GM12878 (cell line): ENCODE data around the gene SLC66A1. TPM values are rescaled to one million over a fixed set of nuclear protein-coding genes. Genes with fewer than 3 reads are reported as not detected.

Experiments used
- ATAC-seq: fragments of 200-7000 bp; cut with Tn5 transposase; 3 replicates; pipeline ENCODE4 v1.9.1; 2020; ENCODE audit warnings: mild to moderate bottlenecking, moderate library complexity
- BruUV-seq: library from RNA; stranded (reverse); fragments of 400-500 nt; replicated peaks from 2 replicates; lab custom pipeline; 2021; lab: Mats Ljungman, UMichigan
- CTCF ChIA-PET: fragments of 300-600 bp; sonication (Branson Sonifier 250); formaldehyde crosslinking; extraction: SDS; loops from one replicate; lab custom pipeline; 2021; ENCODE audit warnings: inconsistent platforms; lab: Yijun Ruan, JAX
- POLR2A ChIA-PET: fragments of 350-600 bp; formaldehyde crosslinking; extraction: SDS; loops from one replicate; lab custom pipeline; 2021; ENCODE audit warnings: inconsistent platforms; lab: Charles Lee
- RAD21 ChIA-PET: fragments of 300-600 bp; sonication (Branson Sonifier 250); formaldehyde crosslinking; loops from one replicate; lab custom pipeline; 2023; ENCODE audit warnings: antibody characterized with exemption; ENCODE audit not compliant: unreplicated experiment; lab: Charles Lee
- SMC1A ChIA-PET: fragments of 300-600 bp; sonication (Branson Sonifier 250); formaldehyde crosslinking; loops from one replicate; lab custom pipeline; 2023; ENCODE audit not compliant: unreplicated experiment, uncharacterized antibody; lab: Charles Lee
- DNase-seq: peaks from one replicate; pipeline ENCODE4 v3.0.0-alpha.2; 2011; ENCODE audit warnings: low read depth, low spot score
- FAIRE-seq: peaks from 3 replicates; lab custom pipeline; 2011; peaks lifted over from hg19 to GRCh38; lab: Jason Lieb, UNC
- H2AFZ ChIP-seq: 2 replicates; pipeline ENCODE4 v1.6.0; 2011; ENCODE audit warnings: low read depth, low read length, control low read depth; ENCODE audit not compliant: control insufficient read depth
- H3K27ac ChIP-seq: 2 replicates; pipeline ENCODE4 v1.5.1; 2011; ENCODE audit warnings: control low read depth; ENCODE audit not compliant: control insufficient read depth, insufficient read depth
- H3K27me3 ChIP-seq, 2 experiments: replicated peaks in 1 of 2; 2 replicates each; pipeline versions ENCODE4 v1.6.0 to v1.6.1; 2011; ENCODE audit warnings: low read length in 1 of 2; ENCODE audit not compliant: control insufficient read depth in 2 of 2, insufficient read depth in 2 of 2
- H3K36me3 ChIP-seq, 2 experiments: 2 replicates each; pipeline ENCODE4 v1.5.1; 2011; ENCODE audit warnings: low read length in 1 of 2; ENCODE audit not compliant: control insufficient read depth in 2 of 2, insufficient read depth in 2 of 2
- H3K4me1 ChIP-seq: 2 replicates; pipeline ENCODE4 v1.6.1; 2011; ENCODE audit warnings: mild to moderate bottlenecking, low read length, moderate library complexity, mixed read lengths; ENCODE audit not compliant: control insufficient read depth, insufficient read depth
- H3K4me2 ChIP-seq: 2 replicates; pipeline ENCODE4 v1.6.0; 2011; ENCODE audit warnings: control low read depth; ENCODE audit not compliant: control insufficient read depth, insufficient read depth
- H3K4me3 ChIP-seq: fragments of 200-600 bp; sonication (generic); 2 replicates; pipeline ENCODE4 v1.5.1; 2016
- H3K79me2 ChIP-seq: 2 replicates; pipeline ENCODE4 v1.6.0; 2011; ENCODE audit warnings: low read length; ENCODE audit not compliant: control insufficient read depth, insufficient read depth
- H3K9ac ChIP-seq: 2 replicates; pipeline ENCODE4 v1.8.0; 2011; ENCODE audit warnings: low read length, control low read depth, mixed read lengths; ENCODE audit not compliant: control insufficient read depth, insufficient read depth
- H3K9me3 ChIP-seq: replicated peaks from 3 replicates; pipeline ENCODE4 v1.5.1; 2011; ENCODE audit warnings: mild to moderate bottlenecking, low read length; ENCODE audit not compliant: control insufficient read depth, insufficient read depth
- H4K20me1 ChIP-seq: 2 replicates; pipeline ENCODE4 v1.6.0; 2011; ENCODE audit not compliant: control insufficient read depth, insufficient read depth
- JUND ChIP-seq: IDR thresholded peaks from 2 replicates; pipeline ENCODE4 v1.6.1; 2012; ENCODE audit warnings: low read depth, mild to moderate bottlenecking, low read length, improper control_type of control experiment, moderate library complexity
- MTA3 ChIP-seq: IDR thresholded peaks from 2 replicates; pipeline ENCODE4 v1.6.1; 2012; ENCODE audit warnings: low read length, inconsistent platforms, borderline replicate concordance
- POLR2A ChIP-seq: IDR thresholded peaks from 2 replicates; pipeline ENCODE4 v1.6.1; 2011; ENCODE audit warnings: low read depth, mild to moderate bottlenecking, low read length
- WGBS: methylation state at CpG from one replicate; pipeline ENCODE4 v1.1.6; 2016; ENCODE audit warnings: low lambda C conversion rate; ENCODE audit not compliant: insufficient replicate concordance, insufficient coverage; ENCODE audit errors: missing lambda C conversion rate; 5-methylcytosine and 5-hydroxymethylcytosine counted together
- in situ Hi-C: fragments of 300-500 bp; cut with MboI; formaldehyde crosslinking; loops from 9 replicates; pipeline ENCODE4 v1.14.3; 2018; ENCODE audit warnings: mixed read lengths
- intact Hi-C: fragments of 100-400 bp; cut with micrococcal nuclease; formaldehyde crosslinking; loops from one replicate; pipeline ENCODE4 v1.14.2; 2022; ENCODE audit not compliant: unreplicated experiment
- polyA plus RNA-seq, 11 experiments: library from polyadenylated mRNA; depleted of rRNA in 4 of 11; unstranded in 6 of 11; stranded (reverse) in 5 of 11; fragments of >200 nt; fragmentation: Nextera tagmentation in 4 of 11; fragmentation: Illumina TruSeq in 1 of 11; extraction: Ambion mirVana in 4 of 11; extraction: Trizol in 1 of 11; gene quantifications; 1 replicate in 1 of 11; 2 replicates in 10 of 11; pipeline versions ENCODE4 v1.2.1 to v1.2.3, GENCODE V29; 2011 to 2016; ENCODE audit warnings: inconsistent platforms in 2 of 11, missing spikeins in 2 of 11, low read depth in 1 of 11
- total RNA-seq, 4 experiments: library from RNA; depleted of rRNA in 3 of 4; stranded (reverse); fragments of >200 nt in 3 of 4; fragmentation: Illumina TruSeq in 1 of 4; extraction: Trizol in 1 of 4; gene quantifications; 2 replicates each; pipeline versions ENCODE4 v1.2.1 to v1.2.3, GENCODE V29; 2013 to 2021
- TF ChIP-seq, protein P1 (sequence below): IDR thresholded peaks from 2 replicates; pipeline ENCODE4 v1.6.1; 2012; ENCODE audit warnings: low read length, inconsistent platforms
- TF ChIP-seq, protein P2 (sequence below): fragments of 450-650 bp; IDR thresholded peaks from 2 replicates; pipeline ENCODE4 v1.6.1; 2017; ENCODE audit warnings: borderline replicate concordance
- TF ChIP-seq, protein P3 (sequence below): fragments of 450-650 bp; formaldehyde crosslinking; IDR thresholded peaks from 2 replicates; pipeline ENCODE4 v1.4.0; 2020; ENCODE audit warnings: mild to moderate bottlenecking, moderate library complexity
- TF ChIP-seq, protein P4 (sequence below): fragments of 450-650 bp; IDR thresholded peaks from 2 replicates; pipeline ENCODE4 v1.6.1; 2017; ENCODE audit warnings: low read depth, mild to moderate bottlenecking, moderate library complexity

Gene SLC66A1
- total and polyA plus RNA-seq, 10 of the 15 experiments (the other 5 are each of a cell fraction or from before 2014, with no cell fraction given): 0.58 to 22.0 (median 10.2) TPM

DNA sequence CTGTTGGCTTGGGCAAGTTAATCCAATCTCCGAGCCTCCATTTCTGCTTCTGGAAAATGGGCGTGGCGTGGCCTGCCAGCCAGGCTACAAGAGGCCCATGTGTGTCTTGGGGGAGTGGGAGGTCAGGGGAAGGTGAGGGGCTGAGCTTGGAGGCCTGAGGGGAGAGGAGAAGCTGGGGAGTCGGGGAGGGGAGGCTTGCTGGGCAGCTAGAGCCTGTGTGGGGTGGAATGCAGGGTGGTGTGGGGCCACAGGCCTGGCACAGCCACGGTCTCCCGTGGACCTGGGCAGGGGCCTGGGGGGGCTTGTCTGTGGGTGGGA, 14.6 kb downstream of the SLC66A1 start:
- no peak overlapping the region for H3K27ac ChIP-seq
- no peak for FAIRE-seq
- intact Hi-C loops (no loop called here), in situ Hi-C loops (no loop called here)
- no peak overlapping the region for H3K4me3 ChIP-seq
- H2AFZ ChIP-seq: no peak overlapping the region
- 92% methylated on average over 3 of the region's 6 CpGs for WGBS
- no peak for DNase-seq
- ATAC-seq: no peak
- H3K9ac ChIP-seq: no peak overlapping the region
- no peaks in the 10 kb centered on the region for H3K9me3 ChIP-seq
- ChIA-PET CTCF (no interaction called here), POLR2A (no interaction called here), RAD21 (no interaction called here), SMC1A (no interaction called here)
- BruUV-seq: no TSS peak
- no peaks in the 10 kb centered on the region for H3K27me3 ChIP-seq
- TF ChIP-seq JUND: no peak
- TF ChIP-seq, protein P1, sequence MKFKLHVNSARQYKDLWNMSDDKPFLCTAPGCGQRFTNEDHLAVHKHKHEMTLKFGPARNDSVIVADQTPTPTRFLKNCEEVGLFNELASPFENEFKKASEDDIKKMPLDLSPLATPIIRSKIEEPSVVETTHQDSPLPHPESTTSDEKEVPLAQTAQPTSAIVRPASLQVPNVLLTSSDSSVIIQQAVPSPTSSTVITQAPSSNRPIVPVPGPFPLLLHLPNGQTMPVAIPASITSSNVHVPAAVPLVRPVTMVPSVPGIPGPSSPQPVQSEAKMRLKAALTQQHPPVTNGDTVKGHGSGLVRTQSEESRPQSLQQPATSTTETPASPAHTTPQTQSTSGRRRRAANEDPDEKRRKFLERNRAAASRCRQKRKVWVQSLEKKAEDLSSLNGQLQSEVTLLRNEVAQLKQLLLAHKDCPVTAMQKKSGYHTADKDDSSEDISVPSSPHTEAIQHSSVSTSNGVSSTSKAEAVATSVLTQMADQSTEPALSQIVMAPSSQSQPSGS: no peak
- TF ChIP-seq, protein P2, sequence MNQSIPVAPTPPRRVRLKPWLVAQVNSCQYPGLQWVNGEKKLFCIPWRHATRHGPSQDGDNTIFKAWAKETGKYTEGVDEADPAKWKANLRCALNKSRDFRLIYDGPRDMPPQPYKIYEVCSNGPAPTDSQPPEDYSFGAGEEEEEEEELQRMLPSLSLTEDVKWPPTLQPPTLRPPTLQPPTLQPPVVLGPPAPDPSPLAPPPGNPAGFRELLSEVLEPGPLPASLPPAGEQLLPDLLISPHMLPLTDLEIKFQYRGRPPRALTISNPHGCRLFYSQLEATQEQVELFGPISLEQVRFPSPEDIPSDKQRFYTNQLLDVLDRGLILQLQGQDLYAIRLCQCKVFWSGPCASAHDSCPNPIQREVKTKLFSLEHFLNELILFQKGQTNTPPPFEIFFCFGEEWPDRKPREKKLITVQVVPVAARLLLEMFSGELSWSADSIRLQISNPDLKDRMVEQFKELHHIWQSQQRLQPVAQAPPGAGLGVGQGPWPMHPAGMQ: no peak
- no peaks in the 10 kb centered on the region for H3K79me2 ChIP-seq
- no peaks in the 10 kb centered on the region for H3K4me1 ChIP-seq
- H3K36me3 ChIP-seq: peaks cover 4 to 12% of the 10 kb centered on the region in 2 experiments; a peak in 3 of 4 replicates
- H3K4me2 ChIP-seq: no peak overlapping the region
- no peaks in the 10 kb centered on the region for H4K20me1 ChIP-seq

DNA sequence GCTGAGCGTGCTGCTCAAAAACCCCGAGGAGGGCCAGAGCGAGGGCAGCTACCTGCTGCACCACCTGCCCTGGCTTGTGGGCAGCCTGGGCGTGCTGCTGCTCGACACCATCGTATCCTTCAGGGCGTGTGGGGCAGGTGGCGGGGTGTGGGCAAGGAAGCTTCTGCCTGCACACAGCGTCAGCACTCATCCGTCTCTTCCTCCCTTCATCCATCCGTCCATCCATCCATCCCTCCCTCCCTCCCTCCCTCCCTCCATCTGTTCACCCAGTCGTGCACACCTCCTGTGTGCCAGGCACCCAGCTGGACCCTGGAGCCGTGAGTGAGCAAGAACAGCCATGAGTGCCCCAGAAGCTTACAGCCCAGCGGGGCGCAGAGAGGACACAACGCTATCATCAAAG, 15.2 kb downstream of the SLC66A1 start:
- peaks cover 4 to 12% of the 10 kb centered on the region in 2 experiments; a peak in 3 of 4 replicates for H3K36me3 ChIP-seq
- H4K20me1 ChIP-seq: no peaks in the 10 kb centered on the region
- ChIA-PET POLR2A (interaction anchor here (0.6 kb wide), 1 partner anchor 34 kb away, joined by 4 read pairs; no protein-coding TSS in a partner anchor), SMC1A (no interaction called here), RAD21 (no interaction called here), CTCF (no interaction called here)
- no peak overlapping the region for H3K9ac ChIP-seq
- H3K79me2 ChIP-seq: no peaks in the 10 kb centered on the region
- H2AFZ ChIP-seq: no peak overlapping the region
- intact Hi-C loops: no loop called here
- no peaks in the 10 kb centered on the region for H3K27me3 ChIP-seq
- no peak overlapping the region for H3K4me3 ChIP-seq
- H3K27ac ChIP-seq: no peak overlapping the region
- ATAC-seq: no peak
- no peak for FAIRE-seq
- DNase-seq: no peak
- H3K9me3 ChIP-seq: no peaks in the 10 kb centered on the region
- H3K4me1 ChIP-seq: no peaks in the 10 kb centered on the region
- BruUV-seq: no TSS peak
- in situ Hi-C loops: no loop called here
- H3K4me2 ChIP-seq: no peak overlapping the region
- WGBS: 92% methylated on average over 13 of the region's 16 CpGs
- TF ChIP-seq, protein P2: no peak
- TF ChIP-seq, protein P3, sequence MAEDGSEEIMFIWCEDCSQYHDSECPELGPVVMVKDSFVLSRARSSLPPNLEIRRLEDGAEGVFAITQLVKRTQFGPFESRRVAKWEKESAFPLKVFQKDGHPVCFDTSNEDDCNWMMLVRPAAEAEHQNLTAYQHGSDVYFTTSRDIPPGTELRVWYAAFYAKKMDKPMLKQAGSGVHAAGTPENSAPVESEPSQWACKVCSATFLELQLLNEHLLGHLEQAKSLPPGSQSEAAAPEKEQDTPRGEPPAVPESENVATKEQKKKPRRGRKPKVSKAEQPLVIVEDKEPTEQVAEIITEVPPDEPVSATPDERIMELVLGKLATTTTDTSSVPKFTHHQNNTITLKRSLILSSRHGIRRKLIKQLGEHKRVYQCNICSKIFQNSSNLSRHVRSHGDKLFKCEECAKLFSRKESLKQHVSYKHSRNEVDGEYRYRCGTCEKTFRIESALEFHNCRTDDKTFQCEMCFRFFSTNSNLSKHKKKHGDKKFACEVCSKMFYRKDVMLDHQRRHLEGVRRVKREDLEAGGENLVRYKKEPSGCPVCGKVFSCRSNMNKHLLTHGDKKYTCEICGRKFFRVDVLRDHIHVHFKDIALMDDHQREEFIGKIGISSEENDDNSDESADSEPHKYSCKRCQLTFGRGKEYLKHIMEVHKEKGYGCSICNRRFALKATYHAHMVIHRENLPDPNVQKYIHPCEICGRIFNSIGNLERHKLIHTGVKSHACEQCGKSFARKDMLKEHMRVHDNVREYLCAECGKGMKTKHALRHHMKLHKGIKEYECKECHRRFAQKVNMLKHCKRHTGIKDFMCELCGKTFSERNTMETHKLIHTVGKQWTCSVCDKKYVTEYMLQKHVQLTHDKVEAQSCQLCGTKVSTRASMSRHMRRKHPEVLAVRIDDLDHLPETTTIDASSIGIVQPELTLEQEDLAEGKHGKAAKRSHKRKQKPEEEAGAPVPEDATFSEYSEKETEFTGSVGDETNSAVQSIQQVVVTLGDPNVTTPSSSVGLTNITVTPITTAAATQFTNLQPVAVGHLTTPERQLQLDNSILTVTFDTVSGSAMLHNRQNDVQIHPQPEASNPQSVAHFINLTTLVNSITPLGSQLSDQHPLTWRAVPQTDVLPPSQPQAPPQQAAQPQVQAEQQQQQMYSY (CRISPR knock-in tag): no peak
- TF ChIP-seq MTA3: no peak
- 0 out of 2 replicates have a peak, but pooled peaks have one; percentile 9 for TF ChIP-seq POLR2A
- TF ChIP-seq, protein P4, sequence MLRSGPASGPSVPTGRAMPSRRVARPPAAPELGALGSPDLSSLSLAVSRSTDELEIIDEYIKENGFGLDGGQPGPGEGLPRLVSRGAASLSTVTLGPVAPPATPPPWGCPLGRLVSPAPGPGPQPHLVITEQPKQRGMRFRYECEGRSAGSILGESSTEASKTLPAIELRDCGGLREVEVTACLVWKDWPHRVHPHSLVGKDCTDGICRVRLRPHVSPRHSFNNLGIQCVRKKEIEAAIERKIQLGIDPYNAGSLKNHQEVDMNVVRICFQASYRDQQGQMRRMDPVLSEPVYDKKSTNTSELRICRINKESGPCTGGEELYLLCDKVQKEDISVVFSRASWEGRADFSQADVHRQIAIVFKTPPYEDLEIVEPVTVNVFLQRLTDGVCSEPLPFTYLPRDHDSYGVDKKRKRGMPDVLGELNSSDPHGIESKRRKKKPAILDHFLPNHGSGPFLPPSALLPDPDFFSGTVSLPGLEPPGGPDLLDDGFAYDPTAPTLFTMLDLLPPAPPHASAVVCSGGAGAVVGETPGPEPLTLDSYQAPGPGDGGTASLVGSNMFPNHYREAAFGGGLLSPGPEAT: no peak
